HEK293 (cell line): ENCODE measurements around the gene KRT78.

ENCODE experiments used
- MEIS1 ChIP-seq: sonication (generic); formaldehyde crosslinking; IDR thresholded peaks from 2 replicates; pipeline ENCODE4 v1.8.1; 2022; ENCODE audit warnings: missing genetic modification reagents, mild to moderate bottlenecking, borderline replicate concordance
- ZBTB7A ChIP-seq: fragments of 450-650 bp; formaldehyde crosslinking; IDR thresholded peaks from 2 replicates; pipeline ENCODE4 v1.5.1; 2016; ENCODE audit warnings: low read depth, missing biosample characterization, missing genetic modification characterization
- ZNF24 ChIP-seq: fragments of 450-650 bp; formaldehyde crosslinking; IDR thresholded peaks from 2 replicates; pipeline ENCODE4 v1.5.1; 2016; ENCODE audit warnings: missing biosample characterization, missing genetic modification characterization

DNA sequence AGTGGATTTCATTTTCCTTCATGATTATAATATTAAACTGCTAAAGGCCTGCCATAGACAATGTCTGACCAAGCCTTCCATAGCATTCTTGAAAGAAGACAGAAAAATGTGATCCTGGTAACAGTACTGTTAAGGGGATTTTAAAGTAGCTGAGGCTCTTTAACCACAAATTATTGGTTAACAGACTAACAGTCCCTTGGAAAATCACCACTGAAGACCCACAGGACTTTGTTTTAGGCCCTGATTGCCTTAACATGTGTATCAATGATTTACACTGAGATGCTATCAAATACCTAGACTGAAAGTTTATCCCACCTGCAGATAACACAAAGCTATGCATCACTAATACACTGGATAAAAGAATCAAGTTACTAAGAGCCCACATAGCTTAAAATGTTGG is 20.6 kb downstream of the KRT78 start:
- TF ChIP-seq ZNF24 (tag by site-specific recombination) = no peak
- TF ChIP-seq MEIS1 (CRISPR knock-in tag) = no peak
- no peak for TF ChIP-seq ZBTB7A (tag by site-specific recombination)
